Thyroid gland (tissue), 4 donors: Measurements from ENCODE around the gene CFB.

Experiments used
- CTCF ChIP-seq, 6 experiments: fragments of 200-600 bp in 3 of 6; fragments of 450-650 bp in 3 of 6; sonication (generic) in 3 of 6; IDR thresholded peaks; one replicate each; pipeline ENCODE4 v1.5.1; 2016 to 2019; ENCODE audit warnings: antibody characterized with exemption in 6 of 6, mild to moderate bottlenecking in 2 of 6, inconsistent platforms in 1 of 6, moderate library complexity in 1 of 6
- POLR2A ChIP-seq, 2 donors: fragments of 450-650 bp; IDR thresholded peaks; one replicate each; pipeline ENCODE4 v1.6.1; 2017; ENCODE audit warnings: antibody characterized with exemption in 2 of 2, mild to moderate bottlenecking in 2 of 2, moderate library complexity in 1 of 2

- TF ChIP-seq CTCF (IDR thresholded peaks at IDR 0.05) (peak in 3 of 6 experiments; percentile 34 to 46 (median 44)), POLR2A (IDR thresholded peaks at IDR 0.05) (peak in 1 of 2 donors; percentile 84)
Observed at GRCh38 chr6:31897612-31898382, 48.1 kb upstream of the CFB start, which contains the start of gene EHMT2.
